DND-41 (cell line): Measurements from ENCODE around the gene DNAJA1.

Experiments used
- CTCF ChIP-seq: IDR thresholded peaks from 2 replicates; pipeline ENCODE4 v1.5.1; 2012; ENCODE audit warnings: borderline replicate concordance, low read length, moderate library complexity, mild to moderate bottlenecking; ENCODE audit not compliant: poor library complexity, severe bottlenecking; ENCODE audit errors: extremely low read depth
- EZH2 ChIP-seq: IDR thresholded peaks from 3 replicates; pipeline ENCODE4 v1.6.1; 2012; ENCODE audit warnings: borderline replicate concordance, low read depth, mild to moderate bottlenecking, moderate library complexity, low read length, inconsistent platforms; ENCODE audit not compliant: severe bottlenecking

- TF ChIP-seq CTCF (no peak), EZH2 (no peak)
Measured at GRCh38 chr9:33041432-33042188, 16.5 kb downstream of the DNAJA1 start.
